ENCODE results near the gene GKN2. TPM values are rescaled to one million over a fixed set of nuclear protein-coding genes. Genes with fewer than 3 reads are reported as not detected.

The GKN2 gene
- total RNA-seq, 1 experiment from 2014 or later, result not detected

DNA sequence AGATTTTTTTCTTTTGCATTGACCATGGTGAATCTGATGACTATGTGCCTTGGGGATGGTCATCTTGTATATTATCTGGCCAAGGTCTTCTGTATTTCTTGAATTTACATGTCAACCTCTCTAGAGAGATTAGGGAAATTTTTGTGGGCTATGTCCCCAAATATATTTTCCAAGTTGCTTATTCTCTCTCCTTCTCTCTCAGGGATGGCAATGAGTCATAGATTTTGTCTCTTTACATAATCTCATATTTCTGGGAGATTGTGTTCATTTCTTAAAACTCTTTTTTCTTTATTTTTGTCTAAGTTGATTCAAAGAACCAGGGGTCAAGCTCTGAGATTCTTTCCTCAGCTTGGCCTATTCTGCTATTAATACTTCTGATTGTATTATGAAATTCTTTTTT is 9.9 kb downstream of the GKN2 start:
- TF ChIP-seq, protein P1, sequence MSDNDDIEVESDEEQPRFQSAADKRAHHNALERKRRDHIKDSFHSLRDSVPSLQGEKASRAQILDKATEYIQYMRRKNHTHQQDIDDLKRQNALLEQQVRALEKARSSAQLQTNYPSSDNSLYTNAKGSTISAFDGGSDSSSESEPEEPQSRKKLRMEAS (IDR thresholded peaks at IDR 0.05), result no peak
- TF ChIP-seq EZH2 (IDR thresholded peaks at IDR 0.05) (no peak), SRF (IDR thresholded peaks at IDR 0.05; ENCODE audit: low read depth) (no peak), SP1 (IDR thresholded peaks at IDR 0.05; ENCODE audit: low read depth) (no peak), FOSL1 (IDR thresholded peaks at IDR 0.05; ENCODE audit: low read depth) (no peak), CEBPB (IDR thresholded peaks at IDR 0.05; ENCODE audit: low read depth) (no peak), EZH2phosphoT487 (IDR thresholded peaks at IDR 0.05; ENCODE audit: borderline replicate concordance) (no peak), JUND (IDR thresholded peaks at IDR 0.05) (no peak), EGR1 (IDR thresholded peaks at IDR 0.05; ENCODE audit: low read depth) (no peak), ZNF274 (IDR thresholded peaks at IDR 0.05; ENCODE audit: low read depth, low read length) (no peak), CBX3 (IDR thresholded peaks at IDR 0.05; ENCODE audit: low read depth) (no peak), ELF1 (IDR thresholded peaks at IDR 0.05; ENCODE audit: borderline replicate concordance, low read depth) (no peak), SIN3A (IDR thresholded peaks at IDR 0.05; ENCODE audit: low read depth) (no peak), POLR2A (IDR thresholded peaks at IDR 0.05; ENCODE audit: borderline replicate concordance, extremely low read depth, insufficient read depth, insufficient read length) (no peak), TCF7L2 (IDR thresholded peaks at IDR 0.05; ENCODE audit: borderline replicate concordance, extremely low read depth, insufficient read depth, insufficient read length) (no peak)
- TF ChIP-seq, protein P2, sequence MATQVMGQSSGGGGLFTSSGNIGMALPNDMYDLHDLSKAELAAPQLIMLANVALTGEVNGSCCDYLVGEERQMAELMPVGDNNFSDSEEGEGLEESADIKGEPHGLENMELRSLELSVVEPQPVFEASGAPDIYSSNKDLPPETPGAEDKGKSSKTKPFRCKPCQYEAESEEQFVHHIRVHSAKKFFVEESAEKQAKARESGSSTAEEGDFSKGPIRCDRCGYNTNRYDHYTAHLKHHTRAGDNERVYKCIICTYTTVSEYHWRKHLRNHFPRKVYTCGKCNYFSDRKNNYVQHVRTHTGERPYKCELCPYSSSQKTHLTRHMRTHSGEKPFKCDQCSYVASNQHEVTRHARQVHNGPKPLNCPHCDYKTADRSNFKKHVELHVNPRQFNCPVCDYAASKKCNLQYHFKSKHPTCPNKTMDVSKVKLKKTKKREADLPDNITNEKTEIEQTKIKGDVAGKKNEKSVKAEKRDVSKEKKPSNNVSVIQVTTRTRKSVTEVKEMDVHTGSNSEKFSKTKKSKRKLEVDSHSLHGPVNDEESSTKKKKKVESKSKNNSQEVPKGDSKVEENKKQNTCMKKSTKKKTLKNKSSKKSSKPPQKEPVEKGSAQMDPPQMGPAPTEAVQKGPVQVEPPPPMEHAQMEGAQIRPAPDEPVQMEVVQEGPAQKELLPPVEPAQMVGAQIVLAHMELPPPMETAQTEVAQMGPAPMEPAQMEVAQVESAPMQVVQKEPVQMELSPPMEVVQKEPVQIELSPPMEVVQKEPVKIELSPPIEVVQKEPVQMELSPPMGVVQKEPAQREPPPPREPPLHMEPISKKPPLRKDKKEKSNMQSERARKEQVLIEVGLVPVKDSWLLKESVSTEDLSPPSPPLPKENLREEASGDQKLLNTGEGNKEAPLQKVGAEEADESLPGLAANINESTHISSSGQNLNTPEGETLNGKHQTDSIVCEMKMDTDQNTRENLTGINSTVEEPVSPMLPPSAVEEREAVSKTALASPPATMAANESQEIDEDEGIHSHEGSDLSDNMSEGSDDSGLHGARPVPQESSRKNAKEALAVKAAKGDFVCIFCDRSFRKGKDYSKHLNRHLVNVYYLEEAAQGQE (IDR thresholded peaks at IDR 0.05; ENCODE audit: low read depth), result no peak
- TF ChIP-seq, protein P3, sequence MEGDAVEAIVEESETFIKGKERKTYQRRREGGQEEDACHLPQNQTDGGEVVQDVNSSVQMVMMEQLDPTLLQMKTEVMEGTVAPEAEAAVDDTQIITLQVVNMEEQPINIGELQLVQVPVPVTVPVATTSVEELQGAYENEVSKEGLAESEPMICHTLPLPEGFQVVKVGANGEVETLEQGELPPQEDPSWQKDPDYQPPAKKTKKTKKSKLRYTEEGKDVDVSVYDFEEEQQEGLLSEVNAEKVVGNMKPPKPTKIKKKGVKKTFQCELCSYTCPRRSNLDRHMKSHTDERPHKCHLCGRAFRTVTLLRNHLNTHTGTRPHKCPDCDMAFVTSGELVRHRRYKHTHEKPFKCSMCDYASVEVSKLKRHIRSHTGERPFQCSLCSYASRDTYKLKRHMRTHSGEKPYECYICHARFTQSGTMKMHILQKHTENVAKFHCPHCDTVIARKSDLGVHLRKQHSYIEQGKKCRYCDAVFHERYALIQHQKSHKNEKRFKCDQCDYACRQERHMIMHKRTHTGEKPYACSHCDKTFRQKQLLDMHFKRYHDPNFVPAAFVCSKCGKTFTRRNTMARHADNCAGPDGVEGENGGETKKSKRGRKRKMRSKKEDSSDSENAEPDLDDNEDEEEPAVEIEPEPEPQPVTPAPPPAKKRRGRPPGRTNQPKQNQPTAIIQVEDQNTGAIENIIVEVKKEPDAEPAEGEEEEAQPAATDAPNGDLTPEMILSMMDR (IDR thresholded peaks at IDR 0.05 in 2 of 3, conservative IDR thresholded peaks at IDR 0.05 in 1 of 3; ENCODE audit: borderline replicate concordance in 1 of 3, insufficient read depth in 1 of 3, low read depth in 2 of 3, low read length in 2 of 3), result no peak
- TF ChIP-seq, protein P4, sequence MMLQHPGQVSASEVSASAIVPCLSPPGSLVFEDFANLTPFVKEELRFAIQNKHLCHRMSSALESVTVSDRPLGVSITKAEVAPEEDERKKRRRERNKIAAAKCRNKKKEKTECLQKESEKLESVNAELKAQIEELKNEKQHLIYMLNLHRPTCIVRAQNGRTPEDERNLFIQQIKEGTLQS (IDR thresholded peaks at IDR 0.05), result no peak
- TF ChIP-seq, protein P5, sequence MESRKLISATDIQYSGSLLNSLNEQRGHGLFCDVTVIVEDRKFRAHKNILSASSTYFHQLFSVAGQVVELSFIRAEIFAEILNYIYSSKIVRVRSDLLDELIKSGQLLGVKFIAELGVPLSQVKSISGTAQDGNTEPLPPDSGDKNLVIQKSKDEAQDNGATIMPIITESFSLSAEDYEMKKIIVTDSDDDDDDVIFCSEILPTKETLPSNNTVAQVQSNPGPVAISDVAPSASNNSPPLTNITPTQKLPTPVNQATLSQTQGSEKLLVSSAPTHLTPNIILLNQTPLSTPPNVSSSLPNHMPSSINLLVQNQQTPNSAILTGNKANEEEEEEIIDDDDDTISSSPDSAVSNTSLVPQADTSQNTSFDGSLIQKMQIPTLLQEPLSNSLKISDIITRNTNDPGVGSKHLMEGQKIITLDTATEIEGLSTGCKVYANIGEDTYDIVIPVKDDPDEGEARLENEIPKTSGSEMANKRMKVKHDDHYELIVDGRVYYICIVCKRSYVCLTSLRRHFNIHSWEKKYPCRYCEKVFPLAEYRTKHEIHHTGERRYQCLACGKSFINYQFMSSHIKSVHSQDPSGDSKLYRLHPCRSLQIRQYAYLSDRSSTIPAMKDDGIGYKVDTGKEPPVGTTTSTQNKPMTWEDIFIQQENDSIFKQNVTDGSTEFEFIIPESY (IDR thresholded peaks at IDR 0.05; ENCODE audit: extremely low read depth, insufficient replicate concordance, low read length), result no peak
- Histone ChIP-seq H3K9me2 (ENCODE audit: insufficient read depth) (no peaks in the 10 kb centered on the region), H3K4me3 (replicated peaks in 1 of 2; ENCODE audit: low read depth in 1 of 2, low read length in 2 of 2) (no peak overlapping the region), H2AFZ (ENCODE audit: low read depth, low read length, poor library complexity, severe bottlenecking) (peak overlapping the region; percentile 75), H3K27me3 (ENCODE audit: insufficient read depth, low read length) (no peaks in the 10 kb centered on the region), H3K4me1 (ENCODE audit: control insufficient read depth in 1 of 2, insufficient read depth in 2 of 2, low read length in 2 of 2) (peaks cover 0 to 4% of the 10 kb centered on the region in 2 experiments; a peak in 1 of 4 replicates), H3K79me2 (ENCODE audit: insufficient read depth, low read length) (no peaks in the 10 kb centered on the region), H3K36me3 (ENCODE audit: control insufficient read depth in 1 of 2, insufficient read depth in 2 of 2, low read length in 2 of 2) (no peaks in the 10 kb centered on the region), H3K27ac (ENCODE audit: low read depth, low read length) (no peak overlapping the region), H3K9me3 (ENCODE audit: control insufficient read depth in 1 of 2, insufficient read depth in 1 of 2, low read depth in 1 of 2, low read length in 2 of 2) (0 out of 4 replicates have a peak, but pooled peaks cover 0 to 3% of the 10 kb centered on the region in 2 experiments), H4K20me1 (ENCODE audit: insufficient read depth) (no peaks in the 10 kb centered on the region), H3K9ac (ENCODE audit: low read length) (no peak overlapping the region), H3K4me2 (ENCODE audit: low read length) (no peak overlapping the region)
- intact Hi-C loops (cut with micrococcal nuclease), result loop anchor here (1.0 to 2.0 kb wide), 2 partner anchors 70 to 364 kb away; partner anchors contain the start of gene ANTXR1
- ChIA-PET RAD21 (ENCODE audit: low non-redundant PET in 1 of 2, low total read pairs in 2 of 2, uncharacterized antibody in 2 of 2, unreplicated experiment in 2 of 2) (interaction anchor here in 1 of 2 experiments (0.7 kb wide), 1 partner anchor 422 kb away, joined by 3 read pairs; no protein-coding TSS in a partner anchor), CTCF (interaction anchor here (0.9 to 2.8 kb wide), 23 partner anchors 9 to 874 kb away, joined by 3 to 22 read pairs (median 6); partner anchors contain the start of gene GKN2), POLR2A (interaction anchor here (1.2 to 1.5 kb wide), 2 partner anchors 17 to 494 kb away, joined by 3 to 4 read pairs; partner anchors contain the start of gene NFU1)
- BruUV-seq (replicated peaks), result no TSS peak
- DNase-seq (ENCODE audit: low read depth, low spot score), result no peak
- ATAC-seq, result no peak
